Left renal pelvis (tissue), 4 donors: Measurements from ENCODE around the gene IL17RC. TPM values are rescaled to one million over a fixed set of nuclear protein-coding genes. Genes with fewer than 3 reads are reported as not detected.

ENCODE experiments used
- DNase-seq, 4 donors: peaks; one replicate each; pipeline ENCODE4 v3.0.0-alpha.2; 2013; ENCODE audit warnings: low read depth in 4 of 4, low spot score in 3 of 4
- polyA plus RNA-seq, 4 donors: library from polyadenylated mRNA; unstranded; fragments of 120-200 nt; gene quantifications; one replicate each; pipeline ENCODE4 v1.2.1, GENCODE V29; 2013; ENCODE audit not compliant: insufficient read length in 4 of 4

The IL17RC gene
- polyA plus RNA-seq, 4 donors: 39.0 to 44.0 (median 42.5) TPM

- DNase-seq: no peak
Observed at GRCh38 chr3:9976721-9977709, 60.1 kb downstream of the IL17RC start.

- DNase-seq: no peak
Observed at GRCh38 chr3:9978710-9979305, 61.9 kb downstream of the IL17RC start.

- no peak for DNase-seq
Observed at GRCh38 chr3:9980251-9980650, 63.4 kb downstream of the IL17RC start.

Other genes with a start within 250 kb of the IL17RC start
- gene CPNE9, start 213.3 kb upstream of the IL17RC start, polyA plus RNA-seq: under 1 TPM in 2 of 4 donors, not detected in 2; 0.15 to 0.17 TPM
- 10 to 100 TPM; 18.5 to 23.2 (median 19.0) TPM for gene BRPF1, start 185.4 kb upstream of the IL17RC start, polyA plus RNA-seq
- 10 to 100 TPM; 32.1 to 74.8 (median 50.5) TPM for gene OGG1, start 167.1 kb upstream of the IL17RC start, polyA plus RNA-seq
- gene CAMK1, start 147.2 kb upstream of the IL17RC start, polyA plus RNA-seq: 10 to 100 TPM; 17.0 to 41.1 (median 21.1) TPM
- 10 to 100 TPM; 50.5 to 79.8 (median 60.8) TPM for gene TADA3, start 124.6 kb upstream of the IL17RC start, polyA plus RNA-seq
- 100 to 1,000 TPM; 103 to 150 (median 131) TPM for gene ARPC4, start 124.0 kb upstream of the IL17RC start, polyA plus RNA-seq
- gene TTLL3, start 106.8 kb upstream of the IL17RC start, polyA plus RNA-seq: 10 to 100 TPM; 33.3 to 93.1 (median 56.7) TPM
- 10 to 100 TPM; 20.4 to 43.0 (median 30.8) TPM for gene RPUSD3, start 73.1 kb upstream of the IL17RC start, polyA plus RNA-seq
- under 1 TPM in 1 of 4 donors, not detected in 3; 0.37 TPM for gene CIDEC, start 36.8 kb upstream of the IL17RC start, polyA plus RNA-seq
- gene JAGN1, start 26.5 kb upstream of the IL17RC start, polyA plus RNA-seq: 10 to 100 TPM; 31.1 to 46.2 (median 44.1) TPM
- gene IL17RE, start 14.2 kb upstream of the IL17RC start, polyA plus RNA-seq: 10 to 100 TPM in 3 of 4 donors, 1 to 10 TPM in 1; 1.8 to 20.1 (median 14.7) TPM
- 10 to 100 TPM; 44.9 to 77.3 (median 54.0) TPM for gene CRELD1, start 16.7 kb downstream of the IL17RC start, polyA plus RNA-seq
- 1 to 10 TPM; 3.2 to 5.6 (median 3.6) TPM for gene PRRT3, start 35.3 kb downstream of the IL17RC start, polyA plus RNA-seq
- gene EMC3, start 69.7 kb downstream of the IL17RC start, polyA plus RNA-seq: 10 to 100 TPM; 65.1 to 94.4 (median 83.4) TPM
- gene FANCD2, start 109.3 kb downstream of the IL17RC start, polyA plus RNA-seq: 10 to 100 TPM; 14.6 to 22.0 (median 18.6) TPM
- gene FANCD2OS, start 191.2 kb downstream of the IL17RC start, polyA plus RNA-seq: under 1 TPM in 1 of 4 donors, not detected in 3; 0.52 TPM
- 100 to 1,000 TPM; 190 to 208 (median 200) TPM for gene BRK1, start 198.6 kb downstream of the IL17RC start, polyA plus RNA-seq
- 10 to 100 TPM; 75.8 to 85.0 (median 83.8) TPM for gene VHL, start 224.7 kb downstream of the IL17RC start, polyA plus RNA-seq
- gene IRAK2, start 247.8 kb downstream of the IL17RC start, polyA plus RNA-seq: under 1 TPM; 0.63 to 0.95 (median 0.73) TPM